Cardiac muscle cell (in vitro differentiated cells and primary cell): ENCODE results near the gene NSG2. TPM values are rescaled to one million over a fixed set of nuclear protein-coding genes. Genes with fewer than 3 reads are reported as not detected.
"Not testable (repeated sequence)": the region's sequence is repeated elsewhere in the genome, so short reads cannot be mapped to it uniquely, and the experiment has no call there.

ENCODE experiments used
- DNase-seq, 2 donors: peaks; one replicate each; pipeline versions ENCODE4 v3.0.0 to v3.0.0-alpha.2; 2010 to 2017; ENCODE audit warnings: low read depth in 1 of 2, low spot score in 1 of 2
- H3K27ac ChIP-seq: fragments of 200-600 bp; sonication (generic); 2 replicates; pipeline ENCODE4 v1.5.1; 2016
- H3K27me3 ChIP-seq: fragments of 200-600 bp; sonication (generic); 2 replicates; pipeline ENCODE4 v1.6.0; 2016; ENCODE audit warnings: control low read depth
- H3K36me3 ChIP-seq: fragments of 200-600 bp; sonication (generic); 2 replicates; pipeline ENCODE4 v1.5.1; 2016; ENCODE audit warnings: control low read depth
- H3K4me1 ChIP-seq: fragments of 200-600 bp; sonication (generic); 2 replicates; pipeline ENCODE4 v1.8.1; 2017; ENCODE audit warnings: low read depth, mild to moderate bottlenecking, mixed run types
- H3K4me3 ChIP-seq: fragments of 200-600 bp; sonication (generic); 2 replicates; pipeline ENCODE4 v1.5.1; 2016; ENCODE audit warnings: mild to moderate bottlenecking
- H3K9me3 ChIP-seq: fragments of 200-600 bp; sonication (generic); 2 replicates; pipeline ENCODE4 v1.5.1; 2017; ENCODE audit warnings: low read depth, mild to moderate bottlenecking, control low read depth
- CTCF ChIP-seq: IDR thresholded peaks from 2 replicates; pipeline ENCODE4 v1.5.1; 2012; ENCODE audit warnings: low read depth, mild to moderate bottlenecking, low read length
- polyA plus RNA-seq: library from polyadenylated mRNA; unstranded; fragments of >200 nt; fragmentation: Nextera tagmentation; extraction: Ambion mirVana; gene quantifications from 2 replicates; pipeline ENCODE4 v1.2.1, GENCODE V29; 2016
- total RNA-seq: library from RNA; depleted of rRNA; stranded (reverse); fragments of >200 nt; gene quantifications from 2 replicates; pipeline ENCODE4 v1.2.3, GENCODE V29; 2016

Gene NSG2
- total and polyA plus RNA-seq, 2 experiments from 2014 or later, result 0.24 to 0.57 TPM

- Histone ChIP-seq H3K36me3 (no peaks in the 10 kb centered on the region), H3K9me3 (no peaks in the 10 kb centered on the region), H3K4me1 (no peaks in the 10 kb centered on the region), H3K4me3 (no peak overlapping the region), H3K27me3 (peaks cover 20% of the 10 kb centered on the region), H3K27ac (no peak overlapping the region)
- DNase-seq, result no peak
- TF ChIP-seq CTCF, result no peak
These were observed 99.6 kb downstream of the NSG2 start for GRCh38 chr5:174145091-174145490.

- H3K9me3 ChIP-seq, result no peaks in the 10 kb centered on the region
- H3K4me3 ChIP-seq, result no peak overlapping the region
- H3K36me3 ChIP-seq, result no peaks in the 10 kb centered on the region
- peaks cover 20% of the 10 kb centered on the region for H3K27me3 ChIP-seq
- no peak overlapping the region for H3K27ac ChIP-seq
- no peaks in the 10 kb centered on the region for H3K4me1 ChIP-seq
- no peak for TF ChIP-seq CTCF
- DNase-seq, result peak in 1 of 2 donors; percentile 8
These were observed 100.3 kb downstream of the NSG2 start for GRCh38 chr5:174145821-174146220.

- DNase-seq, result no peak
- H3K36me3 ChIP-seq, result no peaks in the 10 kb centered on the region
- H3K4me3 ChIP-seq, result no peak overlapping the region
- no peaks in the 10 kb centered on the region for H3K4me1 ChIP-seq
- peaks cover 20% of the 10 kb centered on the region for H3K27me3 ChIP-seq
- H3K9me3 ChIP-seq, result no peaks in the 10 kb centered on the region
- no peak overlapping the region for H3K27ac ChIP-seq
- no peak for TF ChIP-seq CTCF
These were observed 101.0 kb downstream of the NSG2 start for GRCh38 chr5:174146556-174146955.

GRCh38 chr5:174147012-174147411, 101.5 kb downstream of the NSG2 start:
- H3K4me1 ChIP-seq, H3K27ac ChIP-seq, H3K4me3 ChIP-seq, H3K36me3 ChIP-seq, DNase-seq, H3K9me3 ChIP-seq: not testable (repeated sequence)
- H3K27me3 ChIP-seq, result peaks cover 20% of the 10 kb centered on the region

GRCh38 chr5:174147551-174147950, 102.0 kb downstream of the NSG2 start:
- peaks cover 20% of the 10 kb centered on the region for H3K27me3 ChIP-seq
- DNase-seq, result no peak
- no peak overlapping the region for H3K27ac ChIP-seq
- H3K4me1 ChIP-seq, result no peaks in the 10 kb centered on the region
- H3K36me3 ChIP-seq, result no peaks in the 10 kb centered on the region
- no peaks in the 10 kb centered on the region for H3K9me3 ChIP-seq
- no peak overlapping the region for H3K4me3 ChIP-seq
- no peak for TF ChIP-seq CTCF

- DNase-seq, result no peak
- Histone ChIP-seq H3K4me1 (no peaks in the 10 kb centered on the region), H3K36me3 (no peaks in the 10 kb centered on the region), H3K27ac (no peak overlapping the region), H3K9me3 (no peaks in the 10 kb centered on the region), H3K4me3 (no peak overlapping the region), H3K27me3 (peaks cover 20% of the 10 kb centered on the region)
- TF ChIP-seq CTCF, result no peak
These were observed 103.2 kb downstream of the NSG2 start for GRCh38 chr5:174148721-174149120.
